Measurements from ENCODE around the gene DIAPH1. TPM values are rescaled to one million over a fixed set of nuclear protein-coding genes. Genes with fewer than 3 reads are reported as not detected.
A peak's percentile ranks its signal among the peaks of the same experiment; 100 is the strongest.

The DIAPH1 gene
- total RNA-seq, 1 experiment from 2014 or later, result 117 TPM

GRCh38 chr5:141665995-141666940, 47.5 kb upstream of the DIAPH1 start:
- H3K18ac ChIP-seq (ENCODE audit: insufficient read length, low read depth, low read length), result no peak overlapping the region
- no peak overlapping the region for H3K56ac ChIP-seq (ENCODE audit: insufficient read length, low read depth, low read length)
- no peak overlapping the region for H2BK5ac ChIP-seq (ENCODE audit: insufficient read length, low read length)
- H3K23me2 ChIP-seq (ENCODE audit: insufficient read length, low read depth, low read length, poor library complexity, severe bottlenecking), result no peaks in the 10 kb centered on the region
- no peaks in the 10 kb centered on the region for H3K4me1 ChIP-seq (ENCODE audit: insufficient read depth, low read length)
- no peak overlapping the region for H3K9ac ChIP-seq (ENCODE audit: extremely low read depth, insufficient read length, low read length)
- H4K8ac ChIP-seq (replicated peaks; ENCODE audit: insufficient read length, low read depth, low read length), result no peak overlapping the region
- DNase-seq, result no peak
- H3K27ac ChIP-seq (ENCODE audit: insufficient read length, low read depth, low read length), result no peak overlapping the region
- no peak overlapping the region for H3T11ph ChIP-seq (ENCODE audit: low read length)
- H2BK15ac ChIP-seq (ENCODE audit: low read depth, low read length), result no peak overlapping the region
- no peak overlapping the region for H2AFZ ChIP-seq (ENCODE audit: low read length)
- H4K91ac ChIP-seq (ENCODE audit: insufficient read length, low read depth, low read length), result no peak overlapping the region
- H3K27me3 ChIP-seq (ENCODE audit: insufficient read depth, low read length), result no peaks in the 10 kb centered on the region
- H2BK120ac ChIP-seq (ENCODE audit: low read depth, low read length, poor library complexity, severe bottlenecking), result no peak overlapping the region
- Mint-ChIP-seq H3K4me3 (no peak overlapping the region; a peak in 1 of 5 replicates), H3K27ac (peak overlapping the region in 1 of 3 experiments; percentile 42; a peak in 3 of 7 replicates), H3K9me3 (no peaks in the 10 kb centered on the region), H3K4me1 (peaks cover 15 to 24% of the 10 kb centered on the region in 2 experiments), H3K36me3 (ENCODE audit: insufficient read depth in 1 of 3, low read depth in 3 of 3) (peaks cover 40 to 59% (median 41%) of the 10 kb centered on the region in 3 experiments), H3K27me3 (ENCODE audit: low read depth) (no peaks in the 10 kb centered on the region)
- H3K9me3 ChIP-seq (ENCODE audit: control insufficient read depth, low read depth, low read length), result no peaks in the 10 kb centered on the region
- no peaks in the 10 kb centered on the region for H3K79me2 ChIP-seq (ENCODE audit: insufficient read depth, low read length)
- no peak overlapping the region for H4K5ac ChIP-seq (ENCODE audit: insufficient read length, low read depth, low read length)
- H2BK12ac ChIP-seq (ENCODE audit: insufficient read length, low read depth, low read length), result no peak overlapping the region
- no peaks in the 10 kb centered on the region for H3K79me1 ChIP-seq (ENCODE audit: insufficient read depth, low read depth, low read length, poor library complexity, severe bottlenecking)
- H4K20me1 ChIP-seq (ENCODE audit: control insufficient read depth, insufficient read depth, insufficient read length), result no peaks in the 10 kb centered on the region
- H2BK20ac ChIP-seq (ENCODE audit: low read depth, low read length, poor library complexity, severe bottlenecking), result no peak overlapping the region
- H3K4me2 ChIP-seq (ENCODE audit: insufficient read depth, insufficient read length, low read length), result no peak overlapping the region
- no CpG with 5 or more reads among the region's 18 CpGs for WGBS (ENCODE audit: extremely low coverage, insufficient read length, low lambda C conversion rate)
- H2AK5ac ChIP-seq (ENCODE audit: insufficient read length, low read length), result no peak overlapping the region
- no peak overlapping the region for H3K4ac ChIP-seq (ENCODE audit: low read depth, low read length)
- H3K14ac ChIP-seq (ENCODE audit: insufficient read depth, low read length), result no peak overlapping the region
- TF ChIP-seq CTCF (conservative IDR thresholded peaks at IDR 0.05), result no peak
- no peak overlapping the region for H3K23ac ChIP-seq (ENCODE audit: insufficient read length, low read depth, low read length)

Data from H9 (cell line).